HG03521 (cell line): ENCODE results near the gene EDARADD.
A peak's percentile ranks its signal among the peaks of the same experiment; 100 is the strongest.

Experiments
- ATAC-seq: cut with Tn5 transposase; IDR thresholded peaks from one replicate; pipeline ENCODE4 v1.9.1; 2021; ENCODE audit warnings: mild to moderate bottlenecking, moderate library complexity; ENCODE audit not compliant: unreplicated experiment

EDARADD gene

DNA sequence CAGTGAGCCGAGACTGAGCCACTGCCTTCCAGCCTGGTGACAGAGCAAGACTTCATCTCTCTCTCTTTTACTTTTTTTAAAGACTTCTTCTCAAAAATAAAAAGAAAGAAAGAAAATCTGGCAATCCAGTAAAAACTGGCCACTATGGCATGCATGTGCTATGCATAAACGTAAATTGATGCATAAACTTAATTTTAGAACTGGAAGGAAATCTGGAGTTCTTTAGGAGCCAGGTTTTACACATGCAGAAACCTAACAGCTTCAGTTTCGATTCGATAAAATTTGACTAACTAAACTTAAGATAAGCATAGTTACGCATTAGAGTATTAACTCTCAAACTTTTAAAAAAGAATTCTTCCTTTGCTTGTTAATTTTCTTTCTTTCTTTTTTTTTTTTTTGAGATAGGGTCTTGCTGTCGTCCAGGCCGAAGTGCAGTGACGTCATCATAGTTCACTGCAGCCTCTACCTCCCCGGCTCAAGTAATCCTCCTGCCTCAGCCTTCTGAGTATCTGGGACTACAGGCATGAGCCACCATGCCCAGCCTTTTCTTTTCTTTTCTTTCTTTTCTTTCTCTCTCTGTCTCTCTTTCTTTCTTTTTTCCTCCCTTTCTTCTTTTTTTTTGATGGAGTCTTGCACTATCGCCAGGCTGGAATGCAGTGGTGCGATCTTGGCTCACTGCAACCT lies 117.8 kb downstream of the EDARADD start:
- ATAC-seq = no peak

DNA sequence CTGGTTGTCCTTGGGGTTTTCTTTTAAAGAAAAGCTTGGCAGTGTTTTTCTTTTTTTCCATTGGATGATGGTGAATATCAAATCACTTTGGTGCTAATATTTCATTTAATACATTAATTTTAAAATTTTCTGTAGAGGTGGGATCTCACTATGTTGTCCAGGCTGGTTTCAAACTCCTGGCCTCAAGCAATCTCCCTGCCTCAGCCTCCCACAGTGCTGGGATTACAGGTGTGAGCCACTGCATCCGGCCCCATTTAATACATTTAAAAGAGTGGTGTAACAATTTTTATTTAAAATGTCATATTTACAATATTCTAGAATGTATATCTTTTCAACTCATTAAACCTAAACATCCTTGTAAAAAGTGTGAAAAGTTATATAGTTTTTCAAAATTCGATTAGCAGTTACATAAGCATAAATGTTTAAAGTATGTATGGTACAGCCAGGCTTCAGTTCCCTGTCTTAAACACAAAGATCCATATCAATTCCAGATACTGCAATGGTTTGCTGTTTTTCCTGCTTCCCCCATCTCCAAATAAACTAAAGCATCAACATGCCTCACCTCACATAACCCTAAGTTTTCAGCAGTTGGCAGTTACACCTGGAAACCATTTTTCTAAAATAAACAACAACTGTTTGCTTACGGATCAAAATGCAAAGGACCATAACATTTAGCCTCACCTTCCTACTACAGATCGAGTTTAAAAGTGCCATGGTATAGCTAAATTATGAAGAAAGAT lies 120.8 kb downstream of the EDARADD start:
- ATAC-seq = no peak

DNA sequence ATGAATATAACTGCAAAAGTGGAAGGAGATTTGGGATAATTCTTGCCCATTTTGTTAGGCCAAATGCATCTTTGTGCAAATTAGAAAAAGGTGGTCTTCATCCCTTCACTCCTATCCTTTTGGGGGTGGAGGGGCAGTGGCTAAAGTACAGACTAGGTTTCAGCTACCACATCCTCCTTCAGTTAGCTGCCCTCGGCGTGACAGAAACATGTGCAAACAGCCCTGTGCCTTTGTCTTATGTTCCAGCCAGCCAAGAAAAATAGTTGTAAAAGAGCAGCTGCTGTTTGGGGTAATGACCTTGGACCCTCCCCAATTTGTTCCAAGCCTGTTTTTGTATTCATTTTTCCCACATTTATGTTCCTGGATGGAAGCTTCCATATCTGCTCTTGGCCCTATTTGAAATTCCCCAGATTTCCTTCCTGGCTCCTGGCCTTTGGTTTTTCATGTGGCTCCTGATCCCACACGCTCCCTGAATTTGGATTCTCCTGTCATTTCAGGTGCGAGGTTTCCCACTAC lies 121.4 kb downstream of the EDARADD start:
- ATAC-seq = no peak

DNA sequence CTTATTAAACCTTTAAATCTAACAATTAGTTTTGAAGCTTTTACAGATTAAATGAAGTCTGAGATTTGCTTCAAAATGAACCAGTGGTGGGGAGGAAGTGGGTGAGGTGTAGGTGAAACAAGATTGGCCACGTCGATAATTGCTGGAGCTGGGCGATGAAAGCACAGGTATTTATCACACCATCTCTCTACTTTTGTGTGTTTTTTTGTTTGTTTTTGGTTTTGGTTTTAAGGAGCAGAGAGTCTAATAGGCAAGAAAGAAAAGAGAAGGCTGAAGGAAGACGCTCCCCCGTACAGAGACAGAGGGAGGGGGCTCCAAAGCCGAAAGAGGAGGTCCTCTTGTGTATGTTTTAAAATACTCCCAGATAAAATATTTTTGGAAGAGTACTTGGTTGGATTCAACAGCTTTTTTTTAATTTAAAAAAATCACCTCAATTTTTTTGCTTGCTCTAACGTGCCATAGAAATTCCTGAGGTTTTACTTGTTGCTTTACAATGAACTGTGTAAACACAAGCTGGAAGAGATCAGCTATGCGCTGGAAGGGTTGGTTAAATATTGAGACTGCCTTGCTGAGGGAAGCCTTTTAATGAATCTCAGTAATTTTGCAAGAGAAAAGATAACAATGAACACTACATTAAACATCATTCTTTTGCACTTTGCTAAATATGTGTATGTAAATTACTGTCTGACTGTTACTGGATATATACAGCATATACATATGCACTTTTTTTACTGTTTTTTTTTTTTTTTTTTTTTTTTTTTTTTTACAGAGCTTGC lies 123.0 kb downstream of the EDARADD start:
- ATAC-seq = no peak

DNA sequence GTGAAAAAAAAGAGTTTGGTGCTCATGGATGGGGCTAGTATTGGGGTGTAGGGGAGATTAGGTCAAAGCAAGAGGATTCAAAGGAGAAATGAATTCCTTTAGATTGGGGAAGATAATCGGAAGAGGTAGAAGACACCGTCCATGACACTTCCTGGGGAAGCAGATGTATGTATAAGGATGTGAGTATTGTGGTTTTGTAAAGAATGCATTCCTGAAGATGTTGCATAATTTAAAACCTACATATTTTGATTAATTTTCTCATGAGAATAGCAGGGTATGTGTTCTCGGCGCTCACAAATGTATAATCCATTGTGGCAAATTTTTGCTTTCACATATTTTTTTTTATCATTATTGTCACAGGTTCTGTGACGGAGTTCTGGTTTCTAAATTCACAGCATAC lies 124.2 kb downstream of the EDARADD start:
- ATAC-seq = no peak

DNA sequence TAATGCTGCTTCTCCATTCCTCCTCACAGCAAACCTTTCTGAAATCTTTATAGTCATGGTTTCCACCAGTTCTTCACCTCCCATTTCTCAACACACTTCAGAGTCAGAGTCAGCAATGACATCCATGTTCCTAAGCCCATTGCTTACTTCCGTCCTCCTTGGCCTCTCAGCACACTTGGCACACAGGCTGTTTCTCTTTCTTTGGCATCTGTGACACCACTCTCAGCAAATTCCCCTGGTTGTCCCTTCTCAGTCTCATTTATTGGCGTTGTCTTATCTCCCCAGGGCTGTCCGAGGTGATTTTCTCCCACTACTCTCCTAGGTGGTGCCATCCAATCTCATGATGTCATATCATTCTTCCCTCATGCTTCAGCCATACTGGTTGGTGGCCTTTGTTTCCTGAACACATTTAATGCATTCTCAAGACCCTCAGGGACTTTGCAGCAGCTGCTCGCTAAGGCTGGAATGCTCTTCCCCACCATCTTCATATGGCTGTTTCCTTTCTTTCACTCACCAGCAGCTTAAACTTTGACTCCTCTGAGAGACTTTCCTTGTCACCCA lies 126.4 kb downstream of the EDARADD start:
- no peak for ATAC-seq

DNA sequence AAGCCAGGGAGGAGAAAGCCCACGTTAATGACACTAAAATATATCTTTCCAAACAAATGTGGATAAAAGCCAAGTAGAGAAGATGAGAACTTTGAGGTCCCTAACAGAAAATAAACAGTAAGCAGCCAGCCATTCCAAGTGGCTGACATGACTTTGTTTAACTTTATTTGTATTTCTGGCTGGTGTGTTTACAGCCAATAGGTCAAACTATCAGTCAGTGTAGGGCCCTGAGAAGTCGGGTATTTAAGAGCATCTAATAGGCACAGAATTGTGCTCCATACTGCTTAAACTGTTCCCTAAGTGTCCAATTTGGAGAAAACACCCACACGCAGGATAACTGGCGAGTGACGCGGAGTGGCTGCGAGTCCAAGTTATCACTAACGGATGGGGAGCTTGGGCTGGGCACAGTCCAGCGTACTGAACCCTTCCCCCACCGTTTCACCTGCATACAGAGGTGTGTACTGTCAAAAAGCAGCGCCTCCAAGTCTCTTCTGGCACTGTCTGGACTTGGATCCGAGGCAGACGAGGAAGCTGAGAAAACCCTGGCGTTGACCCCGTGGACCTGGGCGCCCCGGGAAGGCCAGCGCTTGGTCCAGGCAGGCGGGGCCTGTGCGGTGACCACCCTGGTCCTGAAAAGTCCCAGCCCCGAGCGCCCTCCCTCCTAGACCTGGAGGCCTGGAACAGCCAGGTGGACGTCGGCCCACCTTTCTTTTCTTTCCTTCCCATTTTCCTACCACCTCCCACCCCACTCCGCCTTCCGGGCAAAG lies 129.0 kb downstream of the EDARADD start:
- ATAC-seq = peak; percentile 6

DNA sequence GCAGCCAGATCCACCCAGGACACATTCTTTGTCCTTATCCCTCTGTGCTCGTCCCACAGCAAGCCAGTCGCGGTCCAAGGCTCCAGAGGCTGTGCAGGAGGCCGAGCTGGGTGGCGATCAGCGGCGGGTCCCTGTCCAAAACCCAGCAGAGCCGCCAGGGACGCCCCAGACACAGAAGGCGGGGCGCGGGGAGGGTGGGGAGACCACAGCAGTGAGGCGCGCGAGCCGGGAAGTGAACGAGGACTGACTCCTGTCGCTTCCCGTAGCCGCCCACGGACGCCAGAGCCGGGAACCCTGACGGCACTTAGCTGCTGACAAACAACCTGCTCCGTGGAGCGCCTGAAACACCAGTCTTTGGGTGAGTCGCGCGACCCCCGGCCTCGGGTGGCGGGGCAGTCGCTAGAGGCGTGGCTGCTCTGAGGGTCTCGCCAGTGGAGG lies 129.6 kb downstream of the EDARADD start, which contains the start of gene LGALS8:
LGALS8 (plus strand) TSS at position 279 of the 438 bp plus-strand sequence. CDS start 2,089 bp downstream, outside the sequence.
- peak; percentile 57 for ATAC-seq

DNA sequence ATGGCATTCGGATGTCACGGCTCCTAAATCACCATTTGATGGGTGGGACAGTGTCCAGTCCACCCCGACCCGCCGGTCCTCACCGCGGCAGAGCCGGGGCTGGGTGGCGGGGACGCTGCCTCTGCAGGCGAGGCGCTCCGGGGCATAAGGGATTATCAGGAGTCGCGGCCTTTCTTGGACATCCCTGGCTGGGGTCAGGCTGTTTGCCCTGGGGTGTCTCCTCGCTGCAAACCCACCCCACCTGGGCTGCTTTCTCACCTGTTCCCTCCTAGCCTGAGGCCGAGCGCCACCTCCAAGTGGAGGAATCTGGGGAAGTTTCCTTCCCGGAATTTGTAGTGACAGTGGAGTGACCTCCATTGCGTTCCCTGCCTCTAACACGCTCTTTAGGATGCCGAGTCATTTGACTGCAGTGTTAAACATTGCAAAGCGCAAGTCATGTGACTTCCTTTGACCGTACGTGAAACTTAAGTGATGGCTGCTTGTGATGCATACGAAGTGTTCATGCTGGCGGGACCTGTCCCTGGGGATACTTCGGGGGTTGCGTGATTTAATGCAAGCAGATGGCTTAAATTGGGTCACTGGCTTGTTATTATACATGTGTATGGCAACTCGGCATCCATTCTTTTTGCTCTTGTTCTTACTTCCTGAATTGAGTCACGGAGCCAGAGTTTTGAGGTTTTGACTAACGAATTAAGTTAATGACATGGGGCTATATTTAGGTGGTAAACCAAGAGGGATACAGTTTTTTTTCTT lies 130.2 kb downstream of the EDARADD start:
- ATAC-seq = peak; percentile 85

DNA sequence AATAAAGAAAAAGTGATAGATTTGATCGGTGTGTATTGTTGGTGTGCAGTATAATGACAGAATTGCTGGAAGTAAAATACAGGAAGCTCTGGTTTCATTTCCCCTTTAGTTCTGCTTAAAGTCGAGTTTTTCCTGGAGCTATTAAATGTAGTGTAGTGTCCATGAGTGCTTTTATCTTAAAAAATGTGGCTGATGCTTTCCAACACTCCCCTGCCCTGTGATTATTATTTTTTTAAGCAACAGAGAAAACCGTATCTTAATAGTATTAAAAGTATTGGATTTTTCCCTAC lies 130.8 kb downstream of the EDARADD start:
- ATAC-seq = no peak

DNA sequence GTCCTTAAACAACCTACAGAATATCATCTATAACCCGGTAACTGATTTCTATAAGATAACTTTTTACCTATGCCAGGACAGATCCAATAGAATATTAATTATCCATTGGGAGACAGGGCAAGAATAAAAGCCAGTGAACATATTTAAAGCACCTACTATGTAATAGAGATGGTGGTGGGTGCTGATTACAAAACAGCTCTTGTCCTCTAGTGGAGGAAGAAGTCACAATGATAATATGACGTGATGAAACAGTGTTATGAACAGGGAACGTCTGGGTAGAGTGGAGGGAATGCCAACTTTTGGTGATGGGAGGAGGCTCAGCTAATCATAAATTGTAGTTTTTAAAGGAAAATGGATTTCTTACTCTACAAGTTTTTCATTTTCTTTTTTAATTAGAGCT lies 132.0 kb downstream of the EDARADD start:
- no peak for ATAC-seq

DNA sequence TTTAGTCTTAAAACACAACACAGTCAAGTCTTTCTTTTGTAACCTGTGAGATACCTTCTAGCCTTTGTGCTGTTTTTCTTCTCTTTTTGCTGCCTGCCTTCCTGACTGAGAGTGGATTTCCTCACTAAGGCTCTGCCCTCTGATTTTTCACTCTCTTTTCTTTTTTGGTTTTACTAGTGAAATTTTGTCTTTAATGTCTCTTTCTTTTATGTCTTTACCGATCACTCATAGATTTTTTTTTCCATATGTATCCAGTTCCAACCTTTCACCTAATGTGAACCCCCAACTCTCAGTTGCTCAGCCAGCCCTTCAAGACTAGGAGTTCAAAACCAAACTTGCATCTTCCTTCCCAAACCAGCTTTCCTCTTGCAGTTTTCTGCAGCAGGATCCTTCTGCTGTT lies 136.2 kb downstream of the EDARADD start:
- ATAC-seq = no peak

DNA sequence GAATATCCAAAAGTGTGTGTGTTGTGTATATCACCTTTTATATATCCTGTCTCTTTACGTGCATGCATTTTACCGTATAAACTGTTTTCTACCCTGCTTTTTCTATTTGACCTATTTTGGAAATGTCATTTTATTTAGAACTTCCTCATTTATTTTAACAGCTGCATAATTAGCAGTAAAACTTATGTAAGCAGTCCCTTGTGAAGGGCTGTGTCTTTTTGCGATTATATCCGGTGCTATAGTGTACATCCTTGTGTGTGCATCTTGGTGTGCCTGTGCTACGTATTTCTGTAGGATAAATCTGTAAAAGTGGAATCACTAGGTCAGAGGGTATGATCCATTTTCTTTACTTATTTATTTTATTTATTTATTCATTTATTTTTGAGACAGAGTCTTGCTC lies 136.9 kb downstream of the EDARADD start:
- ATAC-seq = no peak

DNA sequence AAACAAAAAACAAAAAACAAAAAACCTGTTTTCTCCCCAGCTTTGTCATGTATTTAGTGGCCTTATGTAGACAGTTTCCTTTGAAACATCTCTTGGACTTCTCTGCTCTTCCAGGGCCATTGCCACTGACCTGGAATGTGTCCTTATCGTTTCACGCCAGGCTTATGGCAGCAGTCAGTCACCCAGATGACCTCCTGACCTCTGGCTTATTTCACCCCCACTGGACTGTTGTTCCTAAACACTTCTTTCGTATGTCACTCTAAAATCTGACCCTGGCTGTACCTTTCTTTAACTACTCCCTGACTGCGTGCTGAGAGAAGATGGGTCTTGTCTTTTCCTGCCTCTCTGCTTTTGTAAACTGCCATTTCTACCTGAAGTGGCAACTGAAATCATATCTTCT lies 138.8 kb downstream of the EDARADD start:
- ATAC-seq = no peak

DNA sequence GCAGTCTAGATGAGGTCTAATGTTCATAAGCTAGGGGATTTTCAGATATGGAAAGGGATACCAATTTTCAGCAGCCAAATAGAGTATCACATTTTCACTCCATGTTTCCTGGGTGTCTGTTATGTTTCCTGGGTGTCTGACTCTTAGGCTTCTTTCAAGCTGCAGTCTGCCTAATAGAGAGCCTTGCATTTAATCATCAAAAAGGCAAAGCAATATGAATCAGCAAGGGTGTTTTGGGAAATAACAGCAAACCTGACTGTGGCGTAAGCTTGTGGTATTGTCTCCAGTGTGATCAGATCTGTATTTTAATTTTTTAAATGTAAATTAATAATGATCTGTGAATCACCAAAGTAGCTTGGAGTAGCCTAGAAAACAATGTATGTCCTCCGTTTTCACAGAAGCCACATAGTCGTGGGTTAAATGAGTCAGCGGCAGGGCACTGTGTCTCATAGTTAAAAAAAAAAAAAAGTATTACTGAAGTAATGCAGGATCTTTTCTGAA lies 140.1 kb downstream of the EDARADD start:
- no peak for ATAC-seq
